Peyer's patch (tissue), 4 donors: ENCODE results near the gene NBAS.

ENCODE experiments used
- CTCF ChIP-seq, 6 experiments: fragments of 450-650 bp in 4 of 6; fragments of 200-600 bp in 2 of 6; sonication (generic) in 1 of 6; IDR thresholded peaks; one replicate each; pipeline ENCODE4 v1.5.1; 2017 to 2019; ENCODE audit warnings: antibody characterized with exemption in 6 of 6, mild to moderate bottlenecking in 3 of 6, moderate library complexity in 1 of 6
- POLR2A ChIP-seq, 2 donors: fragments of 450-650 bp; IDR thresholded peaks; one replicate each; pipeline ENCODE4 v1.5.1; 2017; ENCODE audit warnings: antibody characterized with exemption in 2 of 2, mild to moderate bottlenecking in 2 of 2, moderate library complexity in 2 of 2

GRCh38 chr2:15389895-15390294, 171.2 kb downstream of the NBAS start:
- no peak for TF ChIP-seq CTCF (IDR thresholded peaks at IDR 0.05)
- TF ChIP-seq POLR2A (IDR thresholded peaks at IDR 0.05) = no peak
